RWPE1 (cell line): ENCODE results near the gene ADIPOR2.

Experiments
- CTCF ChIA-PET: fragments of 350-600 bp; sonication (Branson Sonifier 250); formaldehyde crosslinking; extraction: SDS; loops from one replicate; lab custom pipeline; 2021; lab: Yijun Ruan, JAX
- POLR2A ChIA-PET: fragments of 400-600 bp; formaldehyde crosslinking; extraction: SDS; loops from one replicate; lab custom pipeline; 2020; ENCODE audit warnings: antibody characterized with exemption; ENCODE audit not compliant: low non-redundant PET; lab: Yijun Ruan, JAX
- DNase-seq: peaks from one replicate; pipeline ENCODE4 v3.0.0; 2012; ENCODE audit warnings: low spot score
- H3K27ac ChIP-seq: fragments of 450-650 bp; 2 replicates; pipeline ENCODE4 v1.5.1; 2017
- TF ChIP-seq, protein P1 (sequence below): fragments of 450-650 bp; conservative IDR thresholded peaks from 2 replicates; pipeline ENCODE4 v1.5.1; 2017; ENCODE audit warnings: low read depth, mild to moderate bottlenecking

The ADIPOR2 gene, protein sequence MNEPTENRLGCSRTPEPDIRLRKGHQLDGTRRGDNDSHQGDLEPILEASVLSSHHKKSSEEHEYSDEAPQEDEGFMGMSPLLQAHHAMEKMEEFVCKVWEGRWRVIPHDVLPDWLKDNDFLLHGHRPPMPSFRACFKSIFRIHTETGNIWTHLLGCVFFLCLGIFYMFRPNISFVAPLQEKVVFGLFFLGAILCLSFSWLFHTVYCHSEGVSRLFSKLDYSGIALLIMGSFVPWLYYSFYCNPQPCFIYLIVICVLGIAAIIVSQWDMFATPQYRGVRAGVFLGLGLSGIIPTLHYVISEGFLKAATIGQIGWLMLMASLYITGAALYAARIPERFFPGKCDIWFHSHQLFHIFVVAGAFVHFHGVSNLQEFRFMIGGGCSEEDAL

DNA sequence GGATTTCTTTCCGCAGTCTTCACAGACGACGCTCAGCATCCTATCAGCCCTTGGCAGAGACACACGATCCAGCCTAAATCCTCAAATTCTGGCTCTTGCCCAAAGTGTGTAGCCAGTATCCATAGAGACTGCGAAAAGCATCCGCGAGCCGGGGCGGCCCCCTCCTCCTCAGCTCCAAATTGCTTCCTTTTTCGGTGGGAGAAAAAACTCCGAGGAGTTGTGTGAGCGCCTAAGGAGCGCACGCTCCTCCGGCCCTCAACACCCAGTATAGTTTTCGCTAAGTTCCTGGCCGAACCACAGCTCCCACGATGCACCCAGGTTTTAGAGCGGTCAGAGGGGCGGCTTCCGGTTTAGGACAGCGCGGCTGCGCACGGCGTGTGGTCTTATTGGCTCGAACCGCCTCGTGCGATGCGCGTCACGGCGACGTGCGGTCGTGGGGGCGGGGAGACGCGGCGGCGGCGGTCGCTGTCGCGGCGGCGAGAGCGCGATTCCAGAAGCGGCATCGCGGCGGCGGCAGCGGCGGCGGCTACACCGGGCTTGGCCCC, at the start of gene ADIPOR2:
ADIPOR2 (plus strand) TSS at position 493 of the 545 bp plus-strand sequence. CDS start 63,274 bp downstream, outside the sequence.
- peak; percentile 97 for DNase-seq
- ChIA-PET POLR2A (interaction anchor here (0.9 kb wide), 1 partner anchor 14 kb away, joined by 3 read pairs; no protein-coding TSS in a partner anchor), CTCF (interaction anchor here (1.0 to 1.2 kb wide), 2 partner anchors 30 to 100 kb away, joined by 3 to 4 read pairs; no protein-coding TSS in a partner anchor)
- TF ChIP-seq, protein P1, sequence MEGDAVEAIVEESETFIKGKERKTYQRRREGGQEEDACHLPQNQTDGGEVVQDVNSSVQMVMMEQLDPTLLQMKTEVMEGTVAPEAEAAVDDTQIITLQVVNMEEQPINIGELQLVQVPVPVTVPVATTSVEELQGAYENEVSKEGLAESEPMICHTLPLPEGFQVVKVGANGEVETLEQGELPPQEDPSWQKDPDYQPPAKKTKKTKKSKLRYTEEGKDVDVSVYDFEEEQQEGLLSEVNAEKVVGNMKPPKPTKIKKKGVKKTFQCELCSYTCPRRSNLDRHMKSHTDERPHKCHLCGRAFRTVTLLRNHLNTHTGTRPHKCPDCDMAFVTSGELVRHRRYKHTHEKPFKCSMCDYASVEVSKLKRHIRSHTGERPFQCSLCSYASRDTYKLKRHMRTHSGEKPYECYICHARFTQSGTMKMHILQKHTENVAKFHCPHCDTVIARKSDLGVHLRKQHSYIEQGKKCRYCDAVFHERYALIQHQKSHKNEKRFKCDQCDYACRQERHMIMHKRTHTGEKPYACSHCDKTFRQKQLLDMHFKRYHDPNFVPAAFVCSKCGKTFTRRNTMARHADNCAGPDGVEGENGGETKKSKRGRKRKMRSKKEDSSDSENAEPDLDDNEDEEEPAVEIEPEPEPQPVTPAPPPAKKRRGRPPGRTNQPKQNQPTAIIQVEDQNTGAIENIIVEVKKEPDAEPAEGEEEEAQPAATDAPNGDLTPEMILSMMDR = no peak
- H3K27ac ChIP-seq = peak within 1 kb of the TSS; percentile 85

DNA sequence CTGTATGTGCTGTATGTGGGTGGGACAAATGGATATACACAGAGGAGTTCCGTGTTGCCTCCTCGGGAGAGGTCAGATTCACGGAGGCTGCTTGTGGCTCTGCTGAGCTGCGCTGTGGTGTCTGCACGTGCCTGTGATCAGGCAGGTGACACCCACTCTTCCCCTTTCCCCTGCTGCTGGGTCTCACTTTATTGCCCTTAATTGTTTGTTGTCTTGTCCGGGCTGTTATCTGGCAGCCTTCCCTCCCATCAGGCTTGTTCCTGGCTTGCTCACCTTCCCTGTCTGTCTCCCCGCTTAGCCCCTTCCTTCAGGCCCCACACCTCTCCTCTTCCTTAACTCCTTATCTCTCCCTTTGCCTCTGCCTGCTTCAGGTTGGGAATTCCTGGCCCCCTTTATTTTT, 48.4 kb upstream of the ADIPOR2 start:
- H3K27ac ChIP-seq = no peak overlapping the region
- TF ChIP-seq, protein P1 = no peak
- DNase-seq = no peak
- POLR2A ChIA-PET = no interaction called here
- CTCF ChIA-PET = interaction anchor here (0.6 kb wide), 1 partner anchor 21 kb away, joined by 3 read pairs; no protein-coding TSS in a partner anchor

DNA sequence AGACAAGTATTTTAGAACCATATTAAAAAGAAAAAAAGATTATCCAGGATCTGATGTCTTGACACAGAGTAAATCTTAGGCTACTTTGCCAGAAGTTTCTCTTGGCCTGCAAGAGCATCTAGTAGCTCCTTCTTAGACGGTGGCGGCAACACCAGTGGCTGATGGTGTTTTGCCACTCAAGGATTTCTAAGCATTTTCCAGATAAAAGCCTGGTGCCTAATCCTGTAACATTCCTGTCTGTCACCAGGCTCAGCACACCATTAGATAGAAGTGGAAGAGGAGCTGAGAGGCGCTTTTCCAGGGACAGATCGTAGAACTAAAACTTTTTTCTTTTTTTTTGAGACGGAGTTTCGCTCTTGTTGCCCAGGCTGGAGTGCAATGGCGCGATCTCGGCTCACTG, 47.8 kb upstream of the ADIPOR2 start:
- H3K27ac ChIP-seq = no peak overlapping the region
- TF ChIP-seq, protein P1 = no peak
- CTCF ChIA-PET = interaction anchor here (0.6 to 3.5 kb wide), 3 partner anchors 9 to 940 kb away, joined by 3 to 17 read pairs (median 3); no protein-coding TSS in a partner anchor
- POLR2A ChIA-PET = no interaction called here
- no peak for DNase-seq

DNA sequence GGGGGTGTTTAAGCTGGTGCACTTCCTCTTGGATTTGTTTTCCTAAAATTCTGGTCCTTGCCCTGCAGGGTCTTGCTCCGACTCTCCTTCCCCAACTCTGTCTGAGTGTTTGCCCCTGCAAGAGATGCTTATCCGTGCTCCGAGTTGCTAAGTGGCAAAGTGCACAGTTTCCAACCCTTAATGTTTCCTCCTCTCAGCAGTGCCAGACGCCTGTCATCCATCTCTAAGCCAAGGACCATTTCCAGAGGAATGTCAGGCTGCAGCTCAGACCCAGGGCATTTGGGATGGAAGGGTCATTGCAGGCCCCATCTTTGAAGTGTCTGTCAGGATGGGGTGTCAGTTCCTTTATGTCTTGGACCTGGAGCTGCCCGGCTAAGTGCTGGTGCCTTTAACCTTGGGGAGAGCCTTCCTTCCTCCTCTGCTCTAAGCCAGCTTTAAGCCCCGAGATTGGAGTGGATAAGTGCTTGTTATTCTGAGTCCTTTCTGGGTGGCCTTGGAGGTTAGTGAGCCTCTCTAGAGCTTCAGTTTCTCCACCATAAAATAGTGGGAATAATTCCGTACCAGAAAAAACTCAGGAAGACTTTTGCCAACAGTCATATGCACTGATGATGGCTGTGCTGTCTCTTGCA, 46.9 kb upstream of the ADIPOR2 start:
- DNase-seq = no peak
- TF ChIP-seq, protein P1 = no peak
- ChIA-PET POLR2A (no interaction called here), CTCF (interaction anchor here (0.6 to 6.9 kb wide), 4 partner anchors 9 to 361 kb away, joined by 4 to 34 read pairs (median 11); no protein-coding TSS in a partner anchor)
- no peak overlapping the region for H3K27ac ChIP-seq

DNA sequence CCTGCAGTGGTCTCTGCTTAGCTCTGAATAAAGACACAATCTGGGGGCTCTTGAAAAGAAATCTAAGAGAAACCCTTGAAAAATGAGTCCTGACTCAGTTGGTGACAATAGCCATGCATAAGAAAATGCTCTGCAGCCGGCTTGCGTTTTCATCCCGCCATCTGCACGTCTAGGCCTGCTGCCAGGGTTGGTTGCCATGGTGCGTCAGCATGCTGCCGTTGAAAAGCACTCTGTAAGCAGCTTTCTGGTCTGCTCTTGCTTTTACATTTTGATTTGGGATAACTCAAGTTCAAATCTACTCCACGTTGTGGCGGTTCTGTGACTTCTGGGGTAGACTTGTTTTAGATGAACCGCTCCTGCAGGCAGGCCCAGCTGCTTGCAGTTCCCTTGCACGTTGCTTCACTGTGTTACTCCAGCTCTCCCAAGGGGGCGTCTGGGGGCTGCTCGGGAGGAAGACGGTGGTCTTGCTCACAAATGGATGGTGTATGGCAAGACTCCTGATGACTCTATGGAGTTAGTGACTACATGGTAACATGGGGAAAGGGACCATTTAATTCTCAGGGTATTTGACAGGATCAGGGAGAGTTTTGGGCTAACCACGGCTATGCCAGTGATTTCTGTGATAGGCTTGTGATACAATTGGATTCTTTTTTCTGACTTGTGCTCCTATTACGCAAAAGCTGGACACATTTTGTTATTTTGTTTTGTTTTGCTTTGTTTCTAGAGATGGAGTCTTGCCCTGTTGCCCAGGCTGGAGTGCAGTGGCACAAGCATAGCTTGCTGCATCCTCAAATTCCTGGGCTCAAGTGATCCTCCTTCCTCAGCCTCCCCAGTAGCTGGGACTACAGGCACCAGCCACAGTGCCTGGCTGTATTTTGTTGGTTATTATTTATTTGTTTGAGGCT, 46.1 kb upstream of the ADIPOR2 start:
- TF ChIP-seq, protein P1 = no peak
- peak; percentile 34 for DNase-seq
- POLR2A ChIA-PET = no interaction called here
- H3K27ac ChIP-seq = no peak overlapping the region
- CTCF ChIA-PET = interaction anchor here (0.6 to 6.9 kb wide), 6 partner anchors 8 to 360 kb away, joined by 3 to 34 read pairs (median 4); no protein-coding TSS in a partner anchor
